Measurements from ENCODE around the gene BTBD9.

DNA sequence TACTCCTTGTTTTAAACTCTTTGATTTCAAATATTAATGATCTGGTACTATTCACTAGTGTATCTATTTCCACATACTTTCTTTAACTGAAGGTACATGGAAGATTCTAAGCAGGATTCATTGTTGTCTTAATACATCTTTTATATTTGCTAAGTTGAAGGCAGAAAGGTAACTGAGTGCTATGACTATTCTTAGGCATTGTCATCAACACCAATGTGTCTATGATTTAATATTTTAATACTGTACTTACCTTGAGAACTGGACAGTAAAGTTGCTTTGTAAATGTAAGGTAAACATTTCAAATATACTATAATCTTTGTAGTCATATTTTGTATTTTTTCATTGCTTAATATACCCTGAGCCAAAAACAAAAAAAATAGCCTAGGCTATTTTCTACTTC lies 8.9 kb upstream of the BTBD9 start:
- TF ChIP-seq, protein P1, sequence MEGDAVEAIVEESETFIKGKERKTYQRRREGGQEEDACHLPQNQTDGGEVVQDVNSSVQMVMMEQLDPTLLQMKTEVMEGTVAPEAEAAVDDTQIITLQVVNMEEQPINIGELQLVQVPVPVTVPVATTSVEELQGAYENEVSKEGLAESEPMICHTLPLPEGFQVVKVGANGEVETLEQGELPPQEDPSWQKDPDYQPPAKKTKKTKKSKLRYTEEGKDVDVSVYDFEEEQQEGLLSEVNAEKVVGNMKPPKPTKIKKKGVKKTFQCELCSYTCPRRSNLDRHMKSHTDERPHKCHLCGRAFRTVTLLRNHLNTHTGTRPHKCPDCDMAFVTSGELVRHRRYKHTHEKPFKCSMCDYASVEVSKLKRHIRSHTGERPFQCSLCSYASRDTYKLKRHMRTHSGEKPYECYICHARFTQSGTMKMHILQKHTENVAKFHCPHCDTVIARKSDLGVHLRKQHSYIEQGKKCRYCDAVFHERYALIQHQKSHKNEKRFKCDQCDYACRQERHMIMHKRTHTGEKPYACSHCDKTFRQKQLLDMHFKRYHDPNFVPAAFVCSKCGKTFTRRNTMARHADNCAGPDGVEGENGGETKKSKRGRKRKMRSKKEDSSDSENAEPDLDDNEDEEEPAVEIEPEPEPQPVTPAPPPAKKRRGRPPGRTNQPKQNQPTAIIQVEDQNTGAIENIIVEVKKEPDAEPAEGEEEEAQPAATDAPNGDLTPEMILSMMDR (IDR thresholded peaks at IDR 0.05; ENCODE audit: borderline replicate concordance, extremely low read depth, low read length, poor library complexity, severe bottlenecking) = no peak
- no peak for TF ChIP-seq EZH2 (IDR thresholded peaks at IDR 0.05; ENCODE audit: borderline replicate concordance, low read depth, low read length, severe bottlenecking)

Measured in DND-41 (cell line).